GM18508 (cell line): ENCODE measurements around the gene NAP1L1.

Source experiments
- ATAC-seq: cut with Tn5 transposase; IDR thresholded peaks from one replicate; pipeline ENCODE4 v1.9.1; 2021; ENCODE audit warnings: moderate number of reproducible peaks; ENCODE audit not compliant: insufficient read depth, unreplicated experiment

Gene NAP1L1

GRCh38 chr12:76024102-76024781, 60.2 kb downstream of the NAP1L1 start:
- no peak for ATAC-seq

- no peak for ATAC-seq
These were observed 61.3 kb downstream of the NAP1L1 start for GRCh38 chr12:76023069-76023690.

- no peak for ATAC-seq
These were observed 62.0 kb downstream of the NAP1L1 start for GRCh38 chr12:76022506-76022905.

- ATAC-seq = peak; percentile 45
These were observed 63.5 kb downstream of the NAP1L1 start for GRCh38 chr12:76020731-76021672.

GRCh38 chr12:76020281-76020680, 64.2 kb downstream of the NAP1L1 start:
- ATAC-seq = peak; percentile 59

GRCh38 chr12:76018672-76019071, 65.8 kb downstream of the NAP1L1 start:
- ATAC-seq = no peak

- ATAC-seq = no peak
These were observed 66.4 kb downstream of the NAP1L1 start for GRCh38 chr12:76018111-76018510.

GRCh38 chr12:76014007-76014406, 70.5 kb downstream of the NAP1L1 start:
- no peak for ATAC-seq

- no peak for ATAC-seq
These were observed 70.9 kb downstream of the NAP1L1 start for GRCh38 chr12:76013603-76014002.

- no peak for ATAC-seq
These were observed 71.8 kb downstream of the NAP1L1 start for GRCh38 chr12:76012644-76013043.

- ATAC-seq = no peak
These were observed 73.6 kb downstream of the NAP1L1 start for GRCh38 chr12:76010732-76011458.

- ATAC-seq = no peak
These were observed 76.1 kb downstream of the NAP1L1 start for GRCh38 chr12:76008428-76008827.

GRCh38 chr12:76007640-76008039, 76.8 kb downstream of the NAP1L1 start:
- no peak for ATAC-seq

GRCh38 chr12:76006028-76006925, 78.2 kb downstream of the NAP1L1 start:
- ATAC-seq = no peak

- ATAC-seq = no peak
These were observed 81.2 kb downstream of the NAP1L1 start for GRCh38 chr12:76003355-76003638.

GRCh38 chr12:76002598-76003354, 81.7 kb downstream of the NAP1L1 start:
- no peak for ATAC-seq

- no peak for ATAC-seq
These were observed 86.0 kb downstream of the NAP1L1 start for GRCh38 chr12:75998292-75999063.

- ATAC-seq = no peak
These were observed 86.8 kb downstream of the NAP1L1 start for GRCh38 chr12:75997658-75998057.
